Measurements from ENCODE around the gene CNKSR3. TPM values are rescaled to one million over a fixed set of nuclear protein-coding genes. Genes with fewer than 3 reads are reported as not detected.

The CNKSR3 gene
- total and polyA plus RNA-seq, 2 of the 8 experiments (the other 6 are each of a cell fraction or from before 2014, with no cell fraction given): 1.2 to 6.2 TPM

GRCh38 chr6:154550779-154551178, 40.3 kb upstream of the CNKSR3 start:
- H3K4ac ChIP-seq (replicated peaks; ENCODE audit: insufficient read length, low read depth, low read length): no peak overlapping the region
- H3K79me1 ChIP-seq (ENCODE audit: low read depth, low read length): no peaks in the 10 kb centered on the region
- no peaks in the 10 kb centered on the region for H3K9me3 ChIP-seq (ENCODE audit: insufficient read depth in 2 of 2, low read depth in 1 of 2, low read length in 1 of 2)
- no peak overlapping the region for H3K23ac ChIP-seq (ENCODE audit: insufficient read length)
- H3K27me3 ChIP-seq (replicated peaks in 1 of 4; ENCODE audit: control insufficient read depth in 3 of 4, extremely low read depth in 1 of 4, insufficient read depth in 3 of 4, low read length in 3 of 4): no peaks in the 10 kb centered on the region
- H3K56ac ChIP-seq (replicated peaks; ENCODE audit: insufficient read length, low read depth, low read length): no peak overlapping the region
- no peaks in the 10 kb centered on the region for H3K79me2 ChIP-seq (ENCODE audit: control insufficient read depth in 1 of 2, insufficient read depth in 2 of 2, low read length in 2 of 2)
- no peak overlapping the region for H2BK12ac ChIP-seq (ENCODE audit: low read depth, low read length)
- H2BK15ac ChIP-seq (ENCODE audit: low read length): no peak overlapping the region
- TF ChIP-seq CEBPB (IDR thresholded peaks at IDR 0.05; ENCODE audit: low read depth, low read length): no peak
- TF ChIP-seq CHD2 (IDR thresholded peaks at IDR 0.05; ENCODE audit: low read length): no peak
- TF ChIP-seq KDM4A (IDR thresholded peaks at IDR 0.05; ENCODE audit: low read depth, low read length, severe bottlenecking): no peak
- TF ChIP-seq TCF12 (IDR thresholded peaks at IDR 0.05; ENCODE audit: low read depth, low read length): no peak
- no peak for TF ChIP-seq TBP (IDR thresholded peaks at IDR 0.05; ENCODE audit: low read depth, low read length)
- no peak for TF ChIP-seq JUND (IDR thresholded peaks at IDR 0.05; ENCODE audit: low read length)
- TF ChIP-seq RBBP5 (IDR thresholded peaks at IDR 0.05; ENCODE audit: borderline replicate concordance, low read depth, low read length): no peak
- no peak overlapping the region for H3K9ac ChIP-seq (replicated peaks in 1 of 4; ENCODE audit: extremely low read depth in 1 of 4, low read depth in 3 of 4, low read length in 3 of 4)
- POLR2A ChIA-PET (ENCODE audit: partially characterized antibody): interaction anchor here (0.6 kb wide), 1 partner anchor 88 kb away, joined by 3 read pairs; no protein-coding TSS in a partner anchor
- H3K27ac ChIP-seq (ENCODE audit: low read depth, low read length): no peak overlapping the region
- H3K4me3 ChIP-seq (ENCODE audit: extremely low read depth in 1 of 4, insufficient read depth in 2 of 4, low read depth in 3 of 4, low read length in 4 of 4): no peak overlapping the region
- DNase-seq (ENCODE audit: low read depth in 1 of 2, low spot score in 2 of 2) (no peak), FAIRE-seq (no peak)
- H3K23me2 ChIP-seq (ENCODE audit: low read depth, low read length): no peaks in the 10 kb centered on the region
- H2BK120ac ChIP-seq (replicated peaks; ENCODE audit: low read depth, low read length): no peak overlapping the region
- no peak overlapping the region for H4K91ac ChIP-seq (replicated peaks; ENCODE audit: insufficient read length, low read length)
- H2BK20ac ChIP-seq (ENCODE audit: low read length): no peak overlapping the region
- H2BK5ac ChIP-seq (ENCODE audit: low read depth, low read length): no peak overlapping the region
- CTCF ChIA-PET (ENCODE audit: partially characterized antibody): interaction anchor here (1.3 kb wide), 2 partner anchors 13 to 50 kb away, joined by 3 to 4 read pairs; no protein-coding TSS in a partner anchor
- H3K4me1 ChIP-seq (replicated peaks in 1 of 4; ENCODE audit: control insufficient read depth in 3 of 4, insufficient read depth in 4 of 4, low read length in 3 of 4): no peaks in the 10 kb centered on the region; a peak in 1 of 7 replicates
- H2AK5ac ChIP-seq (ENCODE audit: low read depth, low read length): no peak overlapping the region
- H3K18ac ChIP-seq (ENCODE audit: extremely low read depth, low read length): no peak overlapping the region
- H4K5ac ChIP-seq (ENCODE audit: insufficient read length, low read depth, low read length): no peak overlapping the region
- H4K8ac ChIP-seq (ENCODE audit: extremely low read depth, insufficient read depth, low read length): no peak overlapping the region
- H3K36me3 ChIP-seq (ENCODE audit: control insufficient read depth in 2 of 4, insufficient read depth in 4 of 4, low read length in 3 of 4): no peaks in the 10 kb centered on the region
- H2AFZ ChIP-seq (ENCODE audit: low read length): no peak overlapping the region
- no peak overlapping the region for H3K14ac ChIP-seq (ENCODE audit: insufficient read length)
- no peaks in the 10 kb centered on the region for H4K20me1 ChIP-seq (replicated peaks in 1 of 2; ENCODE audit: control insufficient read depth in 1 of 2, insufficient read depth in 2 of 2, low read length in 2 of 2)
- H3K4me2 ChIP-seq (ENCODE audit: insufficient read depth in 1 of 2, low read depth in 2 of 2, low read length in 2 of 2): no peak overlapping the region
